Stimulated activated naive CD8-positive, alpha-beta T cell treated with anti-CD3 and anti-CD28 coated beads, Interleukin-15, Interleukin-2, amounts not matched to agents 100 ng/mL and 50 ng/mL, for 24 hours (primary cell): Measurements from ENCODE around the gene TRPV3.
"Not testable (repeated sequence)": the region's sequence is repeated elsewhere in the genome, so short reads cannot be mapped to it uniquely, and the experiment has no call there.

Source experiments
- H3K27ac Mint-ChIP-seq: one replicate; pipeline ENCODE4 v1.8.0; 2021; ENCODE audit warnings: mild to moderate bottlenecking, mixed read lengths
- H3K27me3 Mint-ChIP-seq: one replicate; pipeline ENCODE4 v1.8.0; 2021; ENCODE audit warnings: mixed read lengths
- H3K36me3 Mint-ChIP-seq: one replicate; pipeline ENCODE4 v1.8.0; 2021; ENCODE audit warnings: low read depth, mixed read lengths
- H3K4me1 Mint-ChIP-seq: one replicate; pipeline ENCODE4 v1.8.0; 2021; ENCODE audit warnings: low read depth, mixed read lengths
- H3K4me3 Mint-ChIP-seq: one replicate; pipeline ENCODE4 v1.8.0; 2021; ENCODE audit warnings: mild to moderate bottlenecking, mixed read lengths
- H3K9me3 Mint-ChIP-seq: one replicate; pipeline ENCODE4 v1.8.0; 2021; ENCODE audit warnings: mixed read lengths

The TRPV3 gene

DNA sequence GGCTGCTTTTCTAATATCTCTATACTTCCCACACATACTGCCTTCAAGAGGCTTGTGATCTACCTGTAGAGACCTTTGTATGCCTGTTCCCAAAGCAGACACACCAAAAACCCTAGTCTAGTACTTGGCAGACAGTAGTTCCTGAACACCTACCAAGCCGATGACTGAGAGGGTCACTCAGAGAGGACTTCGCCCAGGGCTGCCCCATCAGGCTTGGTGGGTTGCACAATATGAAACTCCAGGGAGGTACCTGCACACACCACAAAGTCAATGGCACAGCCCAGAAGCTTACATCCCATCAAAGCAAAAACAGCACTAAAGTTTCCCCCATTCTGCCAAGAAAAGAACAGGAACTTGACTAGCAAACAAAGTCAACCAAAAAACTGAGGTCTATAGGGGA lies 51.6 kb downstream of the TRPV3 start:
- H3K27ac Mint-ChIP-seq: no peak overlapping the region
- H3K4me1 Mint-ChIP-seq: no peaks in the 10 kb centered on the region
- H3K36me3 Mint-ChIP-seq: no peaks in the 10 kb centered on the region
- H3K27me3 Mint-ChIP-seq: peaks cover 3% of the 10 kb centered on the region
- peaks cover 4% of the 10 kb centered on the region for H3K9me3 Mint-ChIP-seq
- H3K4me3 Mint-ChIP-seq: no peak overlapping the region

- Mint-ChIP-seq H3K27me3 (peaks cover 3% of the 10 kb centered on the region), H3K27ac (no peak overlapping the region), H3K9me3 (peaks cover 4% of the 10 kb centered on the region), H3K36me3 (no peaks in the 10 kb centered on the region), H3K4me3 (no peak overlapping the region), H3K4me1 (no peaks in the 10 kb centered on the region)
These were observed 52.6 kb downstream of the TRPV3 start for GRCh38 chr17:3505008-3505407.

DNA sequence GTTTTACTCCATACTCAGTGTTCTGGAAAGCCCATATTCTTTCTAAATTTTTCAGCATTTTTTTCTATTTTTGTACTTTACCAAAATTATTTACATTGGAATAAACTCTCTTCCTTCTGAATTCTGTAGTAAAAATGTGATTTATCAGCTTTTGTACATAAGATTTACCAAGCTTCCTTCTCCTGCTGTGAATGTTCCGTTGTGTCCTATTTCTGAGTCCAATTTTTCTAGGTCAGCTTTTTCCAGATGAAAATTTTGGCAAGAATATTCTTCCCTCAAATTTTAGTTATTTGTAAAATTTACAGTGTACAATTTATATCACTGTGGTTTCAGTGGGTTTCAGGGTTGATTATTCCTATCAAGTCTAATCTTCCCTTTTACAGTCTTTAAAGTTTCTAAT lies 54.3 kb downstream of the TRPV3 start:
- no peaks in the 10 kb centered on the region for H3K4me1 Mint-ChIP-seq
- no peak overlapping the region for H3K4me3 Mint-ChIP-seq
- no peaks in the 10 kb centered on the region for H3K9me3 Mint-ChIP-seq
- H3K36me3 Mint-ChIP-seq: no peaks in the 10 kb centered on the region
- H3K27me3 Mint-ChIP-seq: no peaks in the 10 kb centered on the region
- no peak overlapping the region for H3K27ac Mint-ChIP-seq

DNA sequence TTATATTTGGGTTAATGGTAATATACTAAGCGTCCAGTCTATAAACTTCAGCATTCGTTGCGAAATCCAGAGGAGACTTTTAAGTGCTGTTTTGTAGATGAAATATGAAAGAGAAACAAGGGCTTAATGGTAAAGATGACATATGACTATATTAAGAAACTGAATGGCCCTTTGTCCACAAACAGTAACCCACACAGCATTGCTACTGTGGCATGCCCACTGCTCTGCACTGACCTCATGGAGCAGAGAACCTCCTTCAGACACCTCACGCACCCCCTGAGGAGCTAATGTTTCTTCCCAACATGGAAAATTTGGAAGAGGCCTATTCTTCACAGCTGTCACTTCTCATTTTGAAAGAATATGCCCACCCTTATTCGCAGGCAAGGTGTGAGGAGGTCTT lies 55.1 kb downstream of the TRPV3 start:
- Mint-ChIP-seq H3K36me3 (no peaks in the 10 kb centered on the region), H3K27me3 (no peaks in the 10 kb centered on the region), H3K4me3 (no peak overlapping the region), H3K9me3 (no peaks in the 10 kb centered on the region), H3K27ac (no peak overlapping the region), H3K4me1 (no peaks in the 10 kb centered on the region)

DNA sequence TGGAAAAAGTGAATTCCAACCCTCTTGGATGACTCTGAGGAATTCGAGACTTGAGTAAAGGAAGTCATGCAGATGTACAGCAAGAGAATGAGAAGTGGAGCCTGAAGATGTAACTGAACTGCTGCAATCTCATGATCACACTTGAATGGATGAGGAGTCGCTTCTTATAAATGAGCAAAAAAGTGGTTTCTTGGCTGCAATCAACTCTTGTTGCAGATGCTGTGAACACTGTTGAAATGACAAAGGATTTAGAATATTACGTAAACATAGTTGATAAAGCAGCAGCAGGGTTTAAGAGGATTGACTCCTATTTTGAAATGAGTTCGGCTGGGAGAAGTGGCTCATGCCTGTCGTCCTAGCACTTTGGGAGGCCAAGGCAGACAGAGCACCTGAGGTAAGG lies 56.3 kb downstream of the TRPV3 start:
- no peaks in the 10 kb centered on the region for H3K4me1 Mint-ChIP-seq
- H3K4me3 Mint-ChIP-seq: no peak overlapping the region
- H3K36me3 Mint-ChIP-seq: no peaks in the 10 kb centered on the region
- H3K27ac Mint-ChIP-seq: no peak overlapping the region
- no peaks in the 10 kb centered on the region for H3K9me3 Mint-ChIP-seq
- H3K27me3 Mint-ChIP-seq: no peaks in the 10 kb centered on the region

GRCh38 chr17:3497101-3497500 lies 60.5 kb downstream of the TRPV3 start:
- Mint-ChIP-seq H3K9me3 (no peaks in the 10 kb centered on the region), H3K4me1 (no peaks in the 10 kb centered on the region), H3K27ac (no peak overlapping the region), H3K36me3 (no peaks in the 10 kb centered on the region), H3K4me3 (no peak overlapping the region), H3K27me3 (peaks cover 6% of the 10 kb centered on the region)

DNA sequence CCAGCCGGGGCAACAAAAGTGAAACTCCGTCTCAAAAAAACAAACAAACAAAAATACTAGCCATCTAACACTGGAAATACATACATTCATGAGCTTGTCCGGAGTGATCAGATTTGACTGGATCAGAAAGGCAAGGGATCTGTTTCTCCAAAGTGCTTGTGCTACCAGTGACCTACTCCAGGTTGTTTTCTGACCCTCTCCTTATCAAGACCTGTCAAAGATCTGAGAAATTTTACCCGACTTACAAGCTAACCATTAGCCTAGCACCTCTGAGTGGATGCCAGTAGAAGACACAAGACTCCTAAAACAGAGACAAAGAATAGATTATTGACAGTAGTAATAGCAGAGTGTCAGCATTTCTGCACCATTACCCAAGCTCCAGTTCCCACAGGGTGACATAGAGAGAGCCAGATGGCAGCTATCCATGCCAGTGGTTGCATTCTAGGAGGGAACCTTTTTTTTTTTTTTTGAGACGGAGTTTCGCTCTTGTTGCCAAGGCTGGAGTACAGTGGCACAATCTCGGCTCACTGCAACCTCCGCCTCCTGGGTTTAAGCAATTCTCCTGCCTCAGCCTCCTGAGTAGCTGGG lies 72.0 kb downstream of the TRPV3 start:
- Mint-ChIP-seq H3K27ac (no peak overlapping the region), H3K9me3 (no peaks in the 10 kb centered on the region), H3K36me3 (no peaks in the 10 kb centered on the region), H3K4me3 (no peak overlapping the region), H3K4me1 (no peaks in the 10 kb centered on the region), H3K27me3 (peaks cover 36% of the 10 kb centered on the region)

- no peak overlapping the region for H3K27ac Mint-ChIP-seq
- H3K4me3 Mint-ChIP-seq: no peak overlapping the region
- H3K9me3 Mint-ChIP-seq: no peaks in the 10 kb centered on the region
- H3K36me3 Mint-ChIP-seq: no peaks in the 10 kb centered on the region
- H3K27me3 Mint-ChIP-seq: peaks cover 32% of the 10 kb centered on the region
- no peaks in the 10 kb centered on the region for H3K4me1 Mint-ChIP-seq
These were observed 74.8 kb downstream of the TRPV3 start for GRCh38 chr17:3482852-3483251.

DNA sequence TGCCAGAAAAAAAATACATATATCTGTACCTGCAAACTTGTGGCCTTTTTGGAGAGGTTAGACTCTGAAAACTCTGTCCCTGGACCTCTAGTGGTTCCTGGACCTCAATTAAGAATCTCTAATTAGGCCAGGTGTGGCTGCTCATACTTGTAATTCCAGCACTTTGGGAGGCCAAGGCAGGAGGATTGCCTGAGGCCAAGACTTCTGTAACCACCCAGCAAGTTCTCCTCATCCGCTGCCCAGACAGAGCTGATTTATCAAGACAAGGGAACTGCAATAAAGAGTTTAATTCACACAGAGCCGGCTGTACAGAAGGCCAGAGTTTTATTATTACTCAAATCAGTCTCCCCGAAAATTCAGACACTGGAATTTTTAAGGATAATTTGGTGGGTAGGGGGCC lies 77.6 kb downstream of the TRPV3 start:
- peaks cover 13% of the 10 kb centered on the region for H3K27me3 Mint-ChIP-seq
- no peak overlapping the region for H3K27ac Mint-ChIP-seq
- no peaks in the 10 kb centered on the region for H3K36me3 Mint-ChIP-seq
- H3K9me3 Mint-ChIP-seq: no peaks in the 10 kb centered on the region
- H3K4me3 Mint-ChIP-seq: no peak overlapping the region
- no peaks in the 10 kb centered on the region for H3K4me1 Mint-ChIP-seq

GRCh38 chr17:3475812-3476610 lies 81.6 kb downstream of the TRPV3 start, which contains the start of gene ASPA:
ASPA (plus strand) TSS chr17:3475997; CDS start chr17:3476160, 163 bp downstream.
- H3K9me3 Mint-ChIP-seq: no peaks in the 10 kb centered on the region
- H3K4me1 Mint-ChIP-seq: no peaks in the 10 kb centered on the region
- peak within 1 kb of the TSS; percentile 11 for H3K4me3 Mint-ChIP-seq
- peaks cover 10% of the 10 kb centered on the region for H3K27me3 Mint-ChIP-seq
- H3K27ac Mint-ChIP-seq: no peak within 1 kb of the TSS
- no peaks in the 10 kb centered on the region for H3K36me3 Mint-ChIP-seq

GRCh38 chr17:3475251-3475685 lies 82.3 kb downstream of the TRPV3 start:
- no peak overlapping the region for H3K4me3 Mint-ChIP-seq
- peaks cover 10% of the 10 kb centered on the region for H3K27me3 Mint-ChIP-seq
- H3K9me3 Mint-ChIP-seq: no peaks in the 10 kb centered on the region
- H3K4me1 Mint-ChIP-seq: no peaks in the 10 kb centered on the region
- no peaks in the 10 kb centered on the region for H3K36me3 Mint-ChIP-seq
- H3K27ac Mint-ChIP-seq: no peak overlapping the region

DNA sequence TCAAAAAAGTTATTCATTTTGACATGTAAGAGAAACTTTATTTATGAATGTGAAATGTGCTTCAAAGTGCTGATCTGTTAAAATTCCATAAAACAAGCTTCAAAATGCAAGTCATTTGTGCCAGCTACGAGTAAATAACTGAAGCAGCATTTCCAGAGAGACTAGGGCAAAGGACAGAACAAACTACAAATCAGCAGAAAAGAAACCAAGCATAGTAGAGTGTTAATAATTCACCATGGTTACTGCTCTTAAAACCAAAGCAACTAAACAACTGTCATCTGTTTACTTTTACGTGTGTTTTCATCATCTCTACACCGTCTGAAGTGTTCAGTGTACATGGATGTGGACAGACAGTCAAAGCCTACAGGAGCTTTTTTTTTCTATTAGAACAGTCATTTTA lies 83.4 kb downstream of the TRPV3 start:
- Mint-ChIP-seq H3K27ac (no peak overlapping the region), H3K36me3 (no peaks in the 10 kb centered on the region), H3K4me1 (no peaks in the 10 kb centered on the region), H3K27me3 (peaks cover 10% of the 10 kb centered on the region), H3K9me3 (no peaks in the 10 kb centered on the region), H3K4me3 (no peak overlapping the region)

DNA sequence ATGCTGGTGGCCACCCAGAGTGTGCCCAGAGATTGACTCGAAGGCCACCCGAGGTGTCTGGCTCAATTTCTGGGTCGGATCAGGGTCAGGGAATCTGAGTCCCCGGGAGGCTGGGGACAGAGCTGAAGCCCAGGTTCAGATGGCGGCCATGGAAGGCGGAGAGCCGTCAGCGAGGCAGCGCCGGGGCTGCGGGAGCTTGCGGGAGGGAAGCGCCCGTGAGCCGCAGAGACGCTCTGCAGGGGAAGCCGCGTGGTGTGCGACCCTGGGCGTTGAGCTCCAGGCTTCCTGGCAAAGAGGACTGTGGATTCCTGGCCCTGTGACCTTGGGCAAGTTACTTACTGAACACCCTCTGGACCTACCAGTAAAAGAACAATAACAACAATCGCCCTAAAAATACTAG lies 85.5 kb downstream of the TRPV3 start:
- H3K27ac Mint-ChIP-seq: no peak overlapping the region
- H3K27me3 Mint-ChIP-seq: peaks cover 9% of the 10 kb centered on the region
- no peak overlapping the region for H3K4me3 Mint-ChIP-seq
- H3K4me1 Mint-ChIP-seq: no peaks in the 10 kb centered on the region
- no peaks in the 10 kb centered on the region for H3K9me3 Mint-ChIP-seq
- H3K36me3 Mint-ChIP-seq: no peaks in the 10 kb centered on the region

DNA sequence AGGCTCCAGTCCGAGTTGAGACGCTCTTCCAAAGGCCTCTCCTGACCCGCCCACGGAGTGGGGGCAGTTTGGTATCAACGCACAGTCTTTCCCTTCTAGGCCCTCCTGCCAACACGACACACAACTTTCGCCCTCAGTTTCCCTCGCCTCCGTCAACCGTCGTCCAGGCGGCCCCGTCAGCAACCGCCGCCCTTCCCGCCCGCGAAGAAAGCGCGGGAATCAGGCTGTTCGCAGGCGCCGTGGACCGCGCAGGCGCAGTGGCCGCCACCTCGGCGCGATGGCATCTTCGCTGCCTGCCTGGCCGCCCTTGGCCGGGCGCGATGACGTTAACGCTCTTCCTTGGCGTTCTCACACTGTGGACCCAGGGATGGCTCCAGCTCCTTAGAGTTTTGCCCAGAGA lies 86.0 kb downstream of the TRPV3 start, which contains the start of gene SPATA22:
Gene SPATA22 (minus strand): TSS at position 221 of the 400 bp plus-strand sequence. CDS start 2,494 bp downstream, outside the sequence.
- peaks cover 9% of the 10 kb centered on the region for H3K27me3 Mint-ChIP-seq
- no peaks in the 10 kb centered on the region for H3K9me3 Mint-ChIP-seq
- H3K36me3 Mint-ChIP-seq: no peaks in the 10 kb centered on the region
- H3K4me1 Mint-ChIP-seq: no peaks in the 10 kb centered on the region
- H3K27ac Mint-ChIP-seq: no peak within 1 kb of the TSS
- H3K4me3 Mint-ChIP-seq: no peak within 1 kb of the TSS

- Mint-ChIP-seq H3K9me3 (no peaks in the 10 kb centered on the region), H3K4me1 (no peaks in the 10 kb centered on the region)
These were observed 88.1 kb downstream of the TRPV3 start for GRCh38 chr17:3469529-3469928.

GRCh38 chr17:3466355-3466754 lies 91.3 kb downstream of the TRPV3 start:
- H3K9me3 Mint-ChIP-seq, H3K27me3 Mint-ChIP-seq, H3K27ac Mint-ChIP-seq, H3K4me3 Mint-ChIP-seq, H3K36me3 Mint-ChIP-seq, H3K4me1 Mint-ChIP-seq: not testable (repeated sequence)

More at GRCh38 chr17:3469529-3469928, 88.1 kb downstream of the TRPV3 start:
- Mint-ChIP-seq H3K4me3 (no peak overlapping the region), H3K27ac (no peak overlapping the region), H3K36me3 (no peaks in the 10 kb centered on the region), H3K27me3 (peaks cover 9% of the 10 kb centered on the region)
